Colon (tissue), 2 donors: Measurements from ENCODE around the gene CHD6.

Experiments
- FAIRE-seq: peaks from 2 replicates; lab custom pipeline; 2012; peaks lifted over from hg19 to GRCh38; lab: Jason Lieb, UNC
- donor health status: control.
- donor health status: control.

CHD6 gene

DNA sequence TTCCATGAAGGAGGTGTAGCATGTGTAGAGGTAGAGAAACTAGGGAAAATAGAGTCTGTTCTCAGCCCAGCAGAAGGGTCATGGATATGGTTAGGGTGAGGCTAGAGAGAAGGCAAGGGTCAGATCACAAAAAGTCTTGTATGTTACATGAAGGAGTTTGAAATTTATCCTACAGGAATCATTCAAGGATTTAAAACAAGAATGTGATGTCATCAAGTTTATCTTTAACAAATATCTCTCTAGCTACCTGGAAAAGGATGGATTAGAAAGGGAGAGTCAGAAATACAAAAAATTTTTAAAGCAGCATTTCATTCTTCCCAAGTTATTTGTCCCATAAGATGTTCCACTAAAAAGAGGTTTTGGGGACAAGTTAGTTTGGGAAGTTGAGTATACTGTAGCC, 4.4 kb upstream of the CHD6 start:
- no peak for FAIRE-seq

DNA sequence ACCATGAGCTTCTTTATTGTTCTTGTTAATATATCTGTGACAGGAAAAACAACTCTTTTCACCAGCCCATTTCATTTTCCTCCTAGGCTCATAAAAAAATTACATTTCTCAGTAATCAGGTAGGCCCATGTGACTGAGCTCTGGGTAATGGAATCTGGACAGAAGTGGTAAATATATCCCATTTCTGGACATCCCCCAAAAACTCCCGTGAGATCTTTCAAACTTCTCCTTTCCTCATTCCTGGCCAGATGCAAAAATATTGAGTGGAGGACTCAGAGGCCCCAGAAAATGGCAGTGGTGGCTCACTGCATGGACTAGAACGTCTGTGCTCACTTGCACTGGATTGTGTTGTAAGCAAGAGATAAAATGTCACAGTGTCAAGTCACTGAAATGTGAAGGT, 3.8 kb upstream of the CHD6 start:
- no peak for FAIRE-seq

DNA sequence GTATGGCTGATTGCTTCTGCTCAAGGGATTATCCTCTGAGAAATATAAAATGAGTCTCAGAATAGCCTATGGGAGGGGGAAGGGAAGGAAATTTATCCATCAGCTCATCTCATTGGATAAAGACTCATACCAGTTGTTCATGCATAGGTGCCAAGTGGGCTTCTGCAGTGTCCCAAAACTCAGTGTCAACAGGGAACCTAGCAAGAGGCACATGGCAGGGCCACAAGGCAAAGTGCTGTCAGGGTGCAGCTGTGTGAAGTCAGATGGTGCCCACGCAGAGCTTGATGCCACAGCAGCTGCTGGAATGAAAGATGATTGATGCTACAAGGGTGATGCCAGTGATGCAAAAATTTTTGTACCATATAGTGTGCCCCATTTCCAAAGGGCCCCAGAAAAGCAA, 3.2 kb upstream of the CHD6 start:
- FAIRE-seq: no peak

DNA sequence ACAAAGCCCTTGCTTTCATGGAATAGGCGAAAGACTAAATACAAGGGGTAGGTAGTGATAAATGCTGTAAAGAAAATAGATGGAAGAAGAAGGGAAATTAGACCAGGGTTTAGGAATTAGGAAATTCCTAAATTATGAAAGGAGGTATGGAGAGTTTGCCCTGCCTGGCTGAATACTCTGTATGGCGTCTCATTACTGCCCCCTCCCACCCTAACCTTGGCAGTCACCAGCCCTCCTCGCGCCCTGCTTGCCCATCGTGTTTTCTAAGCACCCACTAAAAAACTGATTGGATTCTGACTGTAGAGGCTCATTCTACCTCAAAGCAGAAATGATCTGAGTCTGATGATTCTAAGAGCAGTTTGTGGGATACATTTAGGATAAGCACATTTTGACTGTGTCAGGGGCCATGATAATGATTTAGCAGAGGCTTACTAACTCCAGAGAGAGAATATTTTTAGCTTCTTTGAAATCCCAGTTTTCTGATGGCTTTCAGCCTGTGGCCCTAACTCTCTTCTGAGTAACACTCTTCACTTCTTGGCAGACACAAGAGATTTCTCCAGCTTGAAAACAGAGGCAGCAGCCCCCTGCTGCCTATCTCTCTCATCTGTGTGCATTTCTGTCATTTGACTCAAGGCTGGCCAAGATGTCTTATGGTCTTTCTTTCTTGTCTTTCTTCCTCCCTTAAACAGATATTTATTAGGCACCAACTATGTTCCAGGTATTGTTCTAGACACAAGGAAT, 1.4 kb upstream of the CHD6 start:
- FAIRE-seq: no peak

DNA sequence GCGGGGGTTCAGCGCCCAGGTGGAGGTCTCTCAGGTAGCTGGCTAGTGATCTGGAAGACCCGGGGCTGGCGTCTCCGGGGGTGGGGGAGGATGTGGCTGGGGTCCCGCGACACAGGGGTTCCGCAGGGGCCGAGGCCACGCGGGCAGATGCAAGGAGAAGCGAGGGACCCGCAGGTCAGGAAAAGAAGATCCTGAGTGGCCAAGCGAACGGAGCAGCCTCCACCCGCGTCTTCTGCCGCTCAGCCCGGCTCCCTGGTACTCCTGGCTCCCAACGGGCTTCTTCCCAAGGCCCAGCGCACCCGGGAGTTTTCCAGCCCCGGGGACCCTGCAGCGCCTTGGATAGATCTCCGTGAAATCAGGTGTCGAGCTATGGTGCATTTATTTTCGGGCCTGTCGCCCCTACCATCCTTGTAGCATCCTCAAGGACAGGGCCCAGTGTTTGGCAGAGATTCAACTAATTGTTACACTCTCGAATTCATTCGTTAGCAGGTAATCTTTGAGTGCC, 682 bp upstream of the CHD6 start:
- FAIRE-seq: no peak

DNA sequence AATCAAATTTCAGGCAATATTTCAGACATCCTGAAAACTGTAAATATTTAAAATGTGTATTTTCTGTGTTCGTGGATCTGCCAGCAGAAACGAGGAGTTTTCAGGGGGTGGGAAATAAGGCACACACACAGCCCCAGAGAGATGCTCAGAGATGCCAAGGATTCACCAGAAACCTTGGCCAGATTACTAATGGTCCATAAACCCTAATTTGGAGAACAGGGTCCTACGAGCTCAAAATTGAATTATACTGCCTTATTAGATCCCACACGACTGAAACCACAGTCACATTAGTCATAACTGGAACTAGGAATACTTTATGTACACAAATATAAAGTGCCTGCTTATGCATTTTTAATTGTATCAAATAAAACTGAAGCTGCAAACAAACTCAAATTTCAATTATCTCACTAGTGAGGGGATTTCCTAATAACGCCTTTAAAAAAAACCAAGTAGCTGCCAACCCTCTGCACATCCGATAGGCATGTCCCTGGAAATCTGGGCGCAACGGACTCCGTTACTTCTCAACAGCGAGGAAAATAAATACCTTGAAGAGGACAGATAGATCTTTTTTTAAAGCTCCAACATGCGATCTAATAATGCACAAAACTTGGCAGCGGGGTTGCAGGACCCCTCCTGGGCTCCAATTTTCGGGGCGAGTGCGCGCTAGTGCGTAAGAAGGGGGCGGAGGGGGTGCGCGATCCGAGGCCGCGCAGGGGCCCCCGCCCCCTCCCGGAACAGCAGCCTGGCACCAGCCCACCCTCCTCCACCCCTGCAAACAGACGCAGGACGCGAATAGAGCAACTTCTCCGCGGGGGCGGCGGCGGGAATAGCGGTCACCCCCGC, 897 bp downstream of the CHD6 start:
- FAIRE-seq: no peak

GRCh38 chr20:41616228-41616627, 1.9 kb downstream of the CHD6 start:
- no peak for FAIRE-seq

- FAIRE-seq: no peak
Observed at GRCh38 chr20:41615676-41616075, 2.5 kb downstream of the CHD6 start.

- FAIRE-seq: no peak
Observed at GRCh38 chr20:41615110-41615509, 3.1 kb downstream of the CHD6 start.

GRCh38 chr20:41613321-41613720, 4.9 kb downstream of the CHD6 start:
- FAIRE-seq: no peak

- FAIRE-seq: no peak
Observed at GRCh38 chr20:41609474-41609873, 8.7 kb downstream of the CHD6 start.

- no peak for FAIRE-seq
Observed at GRCh38 chr20:41608606-41609005, 9.6 kb downstream of the CHD6 start.

- no peak for FAIRE-seq
Observed at GRCh38 chr20:41607791-41608190, 10.4 kb downstream of the CHD6 start.

DNA sequence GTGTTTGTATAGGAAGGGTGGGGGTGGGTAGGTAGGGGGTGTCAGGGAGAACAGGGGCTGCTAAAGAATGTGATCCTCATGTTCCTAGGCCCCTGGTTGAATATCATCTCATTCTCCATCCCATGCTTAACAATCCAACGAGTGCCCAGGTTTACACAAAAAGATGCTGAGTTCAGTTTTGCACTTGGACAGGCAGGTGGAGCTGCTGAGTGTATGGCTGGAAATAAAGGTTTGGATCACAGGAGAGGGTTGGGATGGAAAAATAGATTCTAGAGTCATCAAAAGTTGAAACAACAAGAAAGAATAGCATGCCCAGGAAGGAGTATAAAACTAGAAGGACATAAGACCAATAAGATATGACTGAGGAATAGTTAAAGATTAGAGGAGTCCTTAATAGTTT, 14.2 kb downstream of the CHD6 start:
- FAIRE-seq: no peak

DNA sequence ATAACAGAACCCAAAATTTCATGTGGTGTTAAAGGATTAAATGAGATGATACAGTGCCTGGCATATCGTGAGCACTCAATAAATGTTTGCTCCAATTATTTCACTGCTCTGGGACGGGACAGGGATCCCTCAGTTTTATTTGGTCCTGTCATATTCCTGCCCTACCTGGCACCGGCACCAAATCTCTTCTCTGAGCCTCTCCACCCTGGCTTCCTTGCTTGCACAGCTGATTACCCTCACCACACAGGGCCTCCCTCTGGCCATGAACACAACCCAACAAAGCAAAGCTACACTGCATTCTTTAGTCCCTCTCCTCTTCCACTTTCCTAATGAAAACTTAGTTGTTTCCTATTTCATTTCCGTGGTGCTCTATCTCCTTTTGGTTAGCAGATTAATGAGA, 16.4 kb downstream of the CHD6 start:
- no peak for FAIRE-seq

GRCh38 chr20:41600926-41601631, 17.1 kb downstream of the CHD6 start:
- no peak for FAIRE-seq

DNA sequence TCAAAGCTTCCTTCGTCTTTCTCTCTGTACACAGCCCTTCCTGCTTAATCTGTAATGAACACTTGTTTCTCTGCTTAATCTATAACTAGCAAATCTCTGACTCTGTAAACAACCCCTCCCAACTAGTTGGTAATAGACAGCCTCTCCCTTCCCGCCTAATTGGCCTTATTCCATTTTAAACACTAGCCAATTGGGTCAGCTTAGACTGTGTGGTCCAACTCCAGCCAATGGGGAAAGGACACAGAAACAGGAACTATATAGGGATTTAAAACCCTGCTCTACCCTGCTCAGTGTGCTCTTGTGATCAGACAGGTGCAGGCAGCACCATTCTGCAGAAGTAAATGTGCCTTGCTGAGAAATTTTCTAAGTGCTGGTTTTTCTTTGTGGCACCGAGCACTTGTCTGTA, 18.5 kb downstream of the CHD6 start:
- no peak for FAIRE-seq

GRCh38 chr20:41598719-41599118, 19.5 kb downstream of the CHD6 start:
- no peak for FAIRE-seq

DNA sequence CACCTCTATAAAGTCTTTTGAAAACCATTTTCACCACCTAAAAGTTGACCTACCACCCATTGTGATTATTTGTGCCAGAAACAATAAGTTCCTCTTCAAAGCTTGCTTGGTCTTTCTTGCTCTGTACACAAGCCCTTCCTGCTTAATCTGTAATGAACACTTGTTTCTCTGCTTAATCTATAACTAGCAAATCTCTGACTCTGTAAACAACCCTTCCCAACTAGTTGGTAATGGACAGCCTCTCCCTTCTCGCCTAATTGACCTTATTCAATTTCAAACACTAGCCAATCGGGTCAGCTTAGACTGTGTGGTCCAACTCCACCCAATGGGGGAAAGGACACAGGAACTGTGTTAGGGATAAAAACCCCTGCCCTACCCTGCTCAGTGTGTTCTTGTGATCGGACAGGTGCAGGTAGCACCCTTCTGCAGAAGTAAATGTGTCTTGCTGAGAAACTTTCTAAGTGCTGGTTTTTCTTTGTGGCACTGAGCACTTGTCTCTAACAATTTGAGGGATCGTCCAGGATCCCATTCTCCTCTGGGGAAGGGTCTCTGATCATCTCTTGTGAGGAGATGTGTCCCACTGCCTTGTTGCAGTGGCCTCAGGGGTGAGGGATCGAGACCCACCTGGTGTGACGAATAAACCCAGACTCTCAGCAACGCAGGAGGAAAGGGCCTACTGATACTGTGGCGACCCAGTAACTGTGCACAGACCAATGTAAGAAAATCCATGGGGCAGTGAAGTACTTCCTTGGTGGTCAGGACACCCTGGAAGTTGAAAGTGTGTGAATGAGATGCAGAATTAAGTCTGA, 23.5 kb downstream of the CHD6 start:
- FAIRE-seq: no peak

- FAIRE-seq: no peak
Observed at GRCh38 chr20:41592516-41593216, 25.5 kb downstream of the CHD6 start.

GRCh38 chr20:41587956-41588355, 30.2 kb downstream of the CHD6 start:
- FAIRE-seq: no peak
